Measurements from ENCODE around the gene SYTL3.

SYTL3 gene

GRCh38 chr6:158634695-158635426 is 15.0 kb upstream of the SYTL3 start:
- Histone ChIP-seq H3K9me2 (ENCODE audit: low read depth, low read length) (no peaks in the 10 kb centered on the region), H3K36me3 (ENCODE audit: insufficient read depth, low read length) (peaks cover 55% of the 10 kb centered on the region), H3K27ac (ENCODE audit: low read depth, low read length, poor library complexity, severe bottlenecking) (no peak overlapping the region), H3K9me3 (ENCODE audit: low read length) (no peaks in the 10 kb centered on the region), H3K27me3 (ENCODE audit: insufficient read depth, low read length) (no peaks in the 10 kb centered on the region), H3F3A (ENCODE audit: insufficient read depth, low read length) (no peaks in the 10 kb centered on the region), H3K79me2 (ENCODE audit: insufficient read depth, low read length) (no peaks in the 10 kb centered on the region), H2AFZ (ENCODE audit: low read length) (no peak overlapping the region), H3K4me1 (ENCODE audit: insufficient read depth, low read length, severe bottlenecking) (no peaks in the 10 kb centered on the region), H3K4me2 (ENCODE audit: low read length) (no peak overlapping the region), H3K4me3 (ENCODE audit: low read depth, low read length, poor library complexity, severe bottlenecking) (no peak overlapping the region), H4K20me1 (ENCODE audit: insufficient read depth, low read length) (no peaks in the 10 kb centered on the region), H3K9ac (ENCODE audit: low read length) (no peak overlapping the region)
- TF ChIP-seq EZH2 (IDR thresholded peaks at IDR 0.05; ENCODE audit: borderline replicate concordance, low read length), result no peak
- TF ChIP-seq, protein P1, sequence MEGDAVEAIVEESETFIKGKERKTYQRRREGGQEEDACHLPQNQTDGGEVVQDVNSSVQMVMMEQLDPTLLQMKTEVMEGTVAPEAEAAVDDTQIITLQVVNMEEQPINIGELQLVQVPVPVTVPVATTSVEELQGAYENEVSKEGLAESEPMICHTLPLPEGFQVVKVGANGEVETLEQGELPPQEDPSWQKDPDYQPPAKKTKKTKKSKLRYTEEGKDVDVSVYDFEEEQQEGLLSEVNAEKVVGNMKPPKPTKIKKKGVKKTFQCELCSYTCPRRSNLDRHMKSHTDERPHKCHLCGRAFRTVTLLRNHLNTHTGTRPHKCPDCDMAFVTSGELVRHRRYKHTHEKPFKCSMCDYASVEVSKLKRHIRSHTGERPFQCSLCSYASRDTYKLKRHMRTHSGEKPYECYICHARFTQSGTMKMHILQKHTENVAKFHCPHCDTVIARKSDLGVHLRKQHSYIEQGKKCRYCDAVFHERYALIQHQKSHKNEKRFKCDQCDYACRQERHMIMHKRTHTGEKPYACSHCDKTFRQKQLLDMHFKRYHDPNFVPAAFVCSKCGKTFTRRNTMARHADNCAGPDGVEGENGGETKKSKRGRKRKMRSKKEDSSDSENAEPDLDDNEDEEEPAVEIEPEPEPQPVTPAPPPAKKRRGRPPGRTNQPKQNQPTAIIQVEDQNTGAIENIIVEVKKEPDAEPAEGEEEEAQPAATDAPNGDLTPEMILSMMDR (IDR thresholded peaks at IDR 0.05; ENCODE audit: low read length), result no peak

DNA sequence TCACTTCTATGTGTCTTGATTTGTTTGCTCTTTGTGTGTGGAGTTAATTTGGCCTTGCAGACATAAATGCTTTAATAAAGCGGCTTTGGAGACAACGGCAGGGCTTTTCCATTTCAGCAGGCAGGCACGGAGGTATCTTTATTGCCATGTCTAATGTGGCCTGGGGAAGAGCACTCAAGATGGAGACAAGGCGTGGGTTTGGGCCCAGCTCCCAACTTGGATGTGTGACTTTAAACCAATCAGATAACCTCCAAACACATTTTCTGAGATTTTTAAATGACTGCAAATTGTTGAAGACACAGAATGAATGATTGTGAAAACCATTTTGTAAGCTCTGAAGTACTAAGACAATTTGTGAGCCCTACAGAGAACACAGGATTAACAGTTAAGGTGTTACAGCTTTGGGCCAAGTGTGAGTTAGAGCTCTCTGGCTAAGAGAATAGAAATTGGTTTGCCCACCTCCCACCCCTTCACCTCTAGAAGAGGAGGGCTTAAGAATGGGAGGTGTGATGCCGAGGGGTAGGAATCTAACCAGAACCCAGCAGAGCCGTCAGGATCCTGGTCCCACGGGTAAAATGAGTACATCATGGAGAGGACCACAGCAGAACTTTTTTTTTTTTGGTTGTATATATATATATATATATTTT is 14.3 kb upstream of the SYTL3 start:
- Histone ChIP-seq H3K9me2 (ENCODE audit: low read depth, low read length) (no peaks in the 10 kb centered on the region), H3K27ac (ENCODE audit: low read depth, low read length, poor library complexity, severe bottlenecking) (no peak overlapping the region), H3K4me2 (ENCODE audit: low read length) (no peak overlapping the region), H3K9ac (ENCODE audit: low read length) (no peak overlapping the region), H3K79me2 (ENCODE audit: insufficient read depth, low read length) (no peaks in the 10 kb centered on the region), H3K9me3 (ENCODE audit: low read length) (no peaks in the 10 kb centered on the region), H3K36me3 (ENCODE audit: insufficient read depth, low read length) (peaks cover 50% of the 10 kb centered on the region), H3F3A (ENCODE audit: insufficient read depth, low read length) (no peaks in the 10 kb centered on the region), H2AFZ (ENCODE audit: low read length) (no peak overlapping the region), H3K27me3 (ENCODE audit: insufficient read depth, low read length) (no peaks in the 10 kb centered on the region), H4K20me1 (ENCODE audit: insufficient read depth, low read length) (no peaks in the 10 kb centered on the region), H3K4me3 (ENCODE audit: low read depth, low read length, poor library complexity, severe bottlenecking) (no peak overlapping the region), H3K4me1 (ENCODE audit: insufficient read depth, low read length, severe bottlenecking) (no peaks in the 10 kb centered on the region)
- TF ChIP-seq, protein P1 (IDR thresholded peaks at IDR 0.05; ENCODE audit: low read length), result no peak
- no peak for TF ChIP-seq EZH2 (IDR thresholded peaks at IDR 0.05; ENCODE audit: borderline replicate concordance, low read length)

DNA sequence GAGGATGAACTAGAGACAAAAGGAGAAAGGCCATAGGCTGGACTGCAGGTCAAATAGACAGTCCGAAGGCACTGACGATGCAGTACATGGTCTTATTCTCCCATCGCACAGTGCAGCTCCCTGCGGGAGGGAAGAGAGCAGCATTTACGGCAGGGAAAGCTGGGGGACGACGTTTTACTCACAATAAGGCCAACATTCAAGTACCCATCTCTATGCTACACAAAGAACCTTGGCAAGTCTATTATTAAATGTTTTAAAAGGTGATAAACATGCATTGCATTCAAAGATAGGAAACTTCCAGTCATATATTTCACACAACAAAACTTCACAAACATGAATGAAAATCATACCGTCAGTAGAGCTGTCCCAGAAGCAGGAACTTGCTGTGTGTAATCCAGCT is 13.1 kb upstream of the SYTL3 start:
- no peak overlapping the region for H2AFZ ChIP-seq (ENCODE audit: low read length)
- H3K4me1 ChIP-seq (ENCODE audit: insufficient read depth, low read length, severe bottlenecking), result no peaks in the 10 kb centered on the region
- no peaks in the 10 kb centered on the region for H3F3A ChIP-seq (ENCODE audit: insufficient read depth, low read length)
- H3K27me3 ChIP-seq (ENCODE audit: insufficient read depth, low read length), result no peaks in the 10 kb centered on the region
- H3K4me3 ChIP-seq (ENCODE audit: low read depth, low read length, poor library complexity, severe bottlenecking), result no peak overlapping the region
- no peak overlapping the region for H3K27ac ChIP-seq (ENCODE audit: low read depth, low read length, poor library complexity, severe bottlenecking)
- no peaks in the 10 kb centered on the region for H4K20me1 ChIP-seq (ENCODE audit: insufficient read depth, low read length)
- H3K9me3 ChIP-seq (ENCODE audit: low read length), result no peaks in the 10 kb centered on the region
- H3K9me2 ChIP-seq (ENCODE audit: low read depth, low read length), result no peaks in the 10 kb centered on the region
- H3K79me2 ChIP-seq (ENCODE audit: insufficient read depth, low read length), result no peaks in the 10 kb centered on the region
- H3K4me2 ChIP-seq (ENCODE audit: low read length), result no peak overlapping the region
- H3K9ac ChIP-seq (ENCODE audit: low read length), result no peak overlapping the region
- H3K36me3 ChIP-seq (ENCODE audit: insufficient read depth, low read length), result peaks cover 46% of the 10 kb centered on the region
- TF ChIP-seq, protein P1 (IDR thresholded peaks at IDR 0.05; ENCODE audit: low read length), result no peak
- no peak for TF ChIP-seq EZH2 (IDR thresholded peaks at IDR 0.05; ENCODE audit: borderline replicate concordance, low read length)
